ENCODE results near the gene TMEM144.

GRCh38 chr4:158166701-158167100 lies 43.6 kb upstream of the TMEM144 start:
- TF ChIP-seq CTCF (IDR thresholded peaks at IDR 0.05): no peak
- TF ChIP-seq POLR2A (IDR thresholded peaks at IDR 0.05): no peak
- TF ChIP-seq POLR2AphosphoS5 (IDR thresholded peaks at IDR 0.05): no peak
